Kidney (tissue), 14 donors: ENCODE results near the gene SF3B3. TPM values are rescaled to one million over a fixed set of nuclear protein-coding genes. Genes with fewer than 3 reads are reported as not detected.

ENCODE experiments used
- DNase-seq, 5 donors: peaks; one replicate each; pipeline ENCODE4 v3.0.0-alpha.2; 2013 to 2020
- FAIRE-seq: peaks from 2 replicates; lab custom pipeline; 2012; peaks lifted over from hg19 to GRCh38; lab: Jason Lieb, UNC
- H3K27ac ChIP-seq, 2 donors: one replicate each; pipeline ENCODE4 v1.7.0; 2013; ENCODE audit warnings: low read depth in 2 of 2, low read length in 2 of 2, inconsistent platforms in 1 of 2
- H3K27me3 ChIP-seq: one replicate; pipeline ENCODE4 v1.7.1; 2013; ENCODE audit warnings: low read length, inconsistent platforms; ENCODE audit not compliant: control insufficient read depth, insufficient read depth
- H3K36me3 ChIP-seq, 3 donors: one replicate each; pipeline versions ENCODE4 v1.7.0 to v1.7.1; 2013; ENCODE audit warnings: low read length in 3 of 3, control low read depth in 1 of 3, inconsistent platforms in 1 of 3; ENCODE audit not compliant: insufficient read depth in 3 of 3, control insufficient read depth in 2 of 3
- H3K4me1 ChIP-seq, 3 donors: one replicate each; pipeline versions ENCODE4 v1.7.0 to v1.7.1; 2013; ENCODE audit warnings: low read length in 3 of 3, inconsistent platforms in 1 of 3, low read depth in 1 of 3; ENCODE audit not compliant: control insufficient read depth in 2 of 3, insufficient read depth in 2 of 3
- H3K4me3 ChIP-seq, 3 donors: one replicate each; pipeline versions ENCODE4 v1.7.0 to v1.8.1; 2013; ENCODE audit warnings: low read length in 3 of 3, control low read depth in 1 of 3, inconsistent platforms in 1 of 3
- H3K9ac ChIP-seq, 3 donors: one replicate each; pipeline versions ENCODE4 v1.7.0 to v1.7.1; 2013; ENCODE audit warnings: low read length in 3 of 3, control low read depth in 1 of 3, inconsistent platforms in 1 of 3
- H3K9me3 ChIP-seq, 3 donors: one replicate each; pipeline versions ENCODE4 v1.7.0 to v1.7.1; 2013; ENCODE audit warnings: low read length in 3 of 3, control low read depth in 1 of 3, inconsistent platforms in 1 of 3; ENCODE audit not compliant: control insufficient read depth in 2 of 3, insufficient read depth in 1 of 3
- intact Hi-C: fragments of 100-400 bp; cut with DNase I; formaldehyde crosslinking; loops from one replicate; pipeline ENCODE4 v1.11.1; 2022
- polyA plus RNA-seq: library from polyadenylated mRNA; stranded (reverse); fragments of 350-450 nt; fragmentation: Illumina TruSeq; extraction: RNeasy Lipid Tissue Mini Kit (QIAGEN cat#74804); gene quantifications from one replicate; pipeline ENCODE4 v1.2.3, GENCODE V29; 2014; ENCODE audit warnings: low read depth, low replicate concordance; ENCODE audit not compliant: insufficient read depth
- total RNA-seq: library from RNA; stranded (reverse); fragmentation: NEBNext Ultra II Directional; extraction: Animal tissue kit (Norgen Biotek cat#: 25700); gene quantifications from one replicate; pipeline ENCODE4 v1.2.1, GENCODE V29; 2021
- TF ChIP-seq, protein P1 (sequence below): IDR thresholded peaks from 3 replicates; pipeline ENCODE4 v1.5.1; 2012; ENCODE audit warnings: mild to moderate bottlenecking, moderate library complexity, borderline replicate concordance; ENCODE audit not compliant: insufficient read depth; ENCODE audit errors: extremely low read depth
- donor health status: control.
- donor health status: control.
- donor health status: control.
- donor health status: control.
- donor health status: control.
- donor health status: DM: yes; HTN: yes; CAD: no.
- donor health status: Normal renal cell carcinoma (clear cell type).

The SF3B3 gene
- total and polyA plus RNA-seq, 2 donors from 2014 or later: 92.9 to 246 TPM

DNA sequence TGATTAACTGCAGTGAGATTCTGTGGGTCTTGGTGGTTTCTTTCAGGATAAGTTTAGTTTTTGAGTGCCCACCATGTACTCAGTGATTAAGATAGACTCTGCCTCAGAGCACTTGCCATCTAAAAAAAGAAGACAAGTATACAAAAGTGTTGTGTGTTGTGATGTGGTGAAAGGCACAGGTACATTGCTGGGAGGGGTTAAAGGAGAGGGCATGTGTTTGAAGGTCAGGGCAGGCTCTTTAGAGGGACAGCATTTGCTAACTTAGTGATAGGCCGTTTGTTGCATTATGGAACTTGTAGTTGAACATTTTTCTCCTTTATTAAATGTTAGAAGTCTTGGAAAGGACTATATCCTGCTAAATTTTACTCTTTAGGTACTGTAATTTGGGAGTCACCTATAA lies 26.5 kb downstream of the SF3B3 start:
- FAIRE-seq (no peak), DNase-seq (no peak)
- Histone ChIP-seq H3K9me3 (no peaks in the 10 kb centered on the region), H3K27ac (no peak overlapping the region), H3K36me3 (peaks cover 25 to 78% (median 51%) of the 10 kb centered on the region in 3 donors), H3K27me3 (no peaks in the 10 kb centered on the region), H3K4me3 (no peak overlapping the region), H3K9ac (no peak overlapping the region), H3K4me1 (no peaks in the 10 kb centered on the region)
- intact Hi-C loops: no loop called here
- TF ChIP-seq, protein P1, sequence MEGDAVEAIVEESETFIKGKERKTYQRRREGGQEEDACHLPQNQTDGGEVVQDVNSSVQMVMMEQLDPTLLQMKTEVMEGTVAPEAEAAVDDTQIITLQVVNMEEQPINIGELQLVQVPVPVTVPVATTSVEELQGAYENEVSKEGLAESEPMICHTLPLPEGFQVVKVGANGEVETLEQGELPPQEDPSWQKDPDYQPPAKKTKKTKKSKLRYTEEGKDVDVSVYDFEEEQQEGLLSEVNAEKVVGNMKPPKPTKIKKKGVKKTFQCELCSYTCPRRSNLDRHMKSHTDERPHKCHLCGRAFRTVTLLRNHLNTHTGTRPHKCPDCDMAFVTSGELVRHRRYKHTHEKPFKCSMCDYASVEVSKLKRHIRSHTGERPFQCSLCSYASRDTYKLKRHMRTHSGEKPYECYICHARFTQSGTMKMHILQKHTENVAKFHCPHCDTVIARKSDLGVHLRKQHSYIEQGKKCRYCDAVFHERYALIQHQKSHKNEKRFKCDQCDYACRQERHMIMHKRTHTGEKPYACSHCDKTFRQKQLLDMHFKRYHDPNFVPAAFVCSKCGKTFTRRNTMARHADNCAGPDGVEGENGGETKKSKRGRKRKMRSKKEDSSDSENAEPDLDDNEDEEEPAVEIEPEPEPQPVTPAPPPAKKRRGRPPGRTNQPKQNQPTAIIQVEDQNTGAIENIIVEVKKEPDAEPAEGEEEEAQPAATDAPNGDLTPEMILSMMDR: no peak

DNA sequence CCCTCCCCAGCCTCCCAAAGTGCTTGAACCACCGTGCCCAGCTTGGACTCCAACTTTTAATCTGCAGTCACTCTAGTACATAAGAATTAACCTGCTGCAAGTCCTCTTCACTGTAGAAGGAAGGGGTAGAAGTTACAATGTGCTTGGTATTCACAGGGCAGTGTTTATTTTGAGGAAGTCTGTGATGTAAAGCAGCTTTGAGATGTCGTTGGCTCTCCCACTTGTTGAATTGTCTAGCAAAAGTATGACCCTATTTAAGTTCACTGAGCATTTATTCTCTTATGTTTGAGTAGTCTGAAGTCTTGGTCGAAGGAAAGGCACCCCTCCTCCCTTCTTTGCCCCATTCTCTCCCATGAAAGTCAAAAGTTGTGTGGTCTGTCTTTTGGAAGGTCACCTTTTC lies 28.2 kb downstream of the SF3B3 start:
- TF ChIP-seq, protein P1: no peak
- Histone ChIP-seq H3K27me3 (no peaks in the 10 kb centered on the region), H3K36me3 (peaks cover 30 to 81% (median 65%) of the 10 kb centered on the region in 3 donors), H3K4me1 (no peaks in the 10 kb centered on the region), H3K27ac (no peak overlapping the region), H3K9me3 (no peaks in the 10 kb centered on the region), H3K9ac (no peak overlapping the region), H3K4me3 (no peak overlapping the region)
- intact Hi-C loops: no loop called here
- no peak for FAIRE-seq
- no peak for DNase-seq

DNA sequence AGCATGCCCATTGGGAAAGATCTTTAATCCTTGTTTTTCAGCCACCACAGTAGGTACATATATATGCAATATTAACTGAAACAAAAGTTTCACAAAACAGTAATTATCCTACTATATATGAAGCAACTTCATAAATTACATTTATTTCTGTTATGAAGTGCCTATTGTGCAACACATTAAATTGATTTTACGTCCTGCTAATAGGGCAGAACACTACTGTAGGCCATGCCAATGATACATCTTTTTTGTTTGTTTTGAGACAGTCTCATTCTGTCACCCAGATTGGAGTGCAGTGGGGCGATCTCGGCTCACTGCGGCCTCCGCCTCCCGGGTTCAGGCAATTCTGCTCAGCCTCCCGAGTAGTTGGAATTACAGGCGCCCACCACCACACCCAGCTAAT lies 29.1 kb downstream of the SF3B3 start:
- H3K27ac ChIP-seq: no peak overlapping the region
- no peaks in the 10 kb centered on the region for H3K9me3 ChIP-seq
- H3K27me3 ChIP-seq: no peaks in the 10 kb centered on the region
- no peak overlapping the region for H3K9ac ChIP-seq
- H3K36me3 ChIP-seq: peaks cover 35 to 87% (median 71%) of the 10 kb centered on the region in 3 donors
- no peak for DNase-seq
- FAIRE-seq: no peak
- TF ChIP-seq, protein P1: no peak
- no peaks in the 10 kb centered on the region for H3K4me1 ChIP-seq
- H3K4me3 ChIP-seq: no peak overlapping the region
- intact Hi-C loops: no loop called here

DNA sequence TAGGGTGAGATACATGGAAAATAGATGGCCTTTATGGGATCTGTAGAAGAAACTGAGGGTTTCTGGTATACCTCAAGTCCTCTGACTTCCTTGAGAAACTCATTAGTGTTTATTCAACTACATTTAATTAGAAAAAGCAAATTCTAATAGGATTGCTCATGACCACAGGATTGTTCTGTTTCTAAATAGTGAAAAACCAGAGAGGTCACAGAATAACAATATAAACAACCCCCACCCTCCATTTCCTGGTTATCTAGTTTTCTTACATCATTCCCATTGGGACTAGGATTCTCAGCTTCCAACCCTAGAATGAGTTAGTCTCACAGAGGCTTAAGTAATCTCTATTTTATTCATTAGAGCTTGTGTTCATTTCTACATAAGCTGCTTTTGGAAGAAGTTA lies 30.0 kb downstream of the SF3B3 start:
- Histone ChIP-seq H3K9ac (no peak overlapping the region), H3K36me3 (peaks cover 32 to 87% (median 66%) of the 10 kb centered on the region in 3 donors), H3K27ac (no peak overlapping the region), H3K27me3 (no peaks in the 10 kb centered on the region), H3K4me1 (no peaks in the 10 kb centered on the region), H3K4me3 (no peak overlapping the region), H3K9me3 (no peaks in the 10 kb centered on the region)
- TF ChIP-seq, protein P1: no peak
- FAIRE-seq (no peak), DNase-seq (no peak)
- intact Hi-C loops: no loop called here
